Hepatocyte (in vitro differentiated cells): ENCODE data around the gene RICTOR. TPM values are rescaled to one million over a fixed set of nuclear protein-coding genes. Genes with fewer than 3 reads are reported as not detected.

ENCODE experiments used
- DNase-seq: peaks from one replicate; pipeline ENCODE4 v3.0.0-alpha.2; 2016; ENCODE audit warnings: low spot score
- H2AFZ ChIP-seq: fragments of 200-600 bp; sonication (generic); 2 replicates; pipeline ENCODE4 v1.6.0; 2016; ENCODE audit warnings: antibody characterized with exemption, mild to moderate bottlenecking
- H3K27ac ChIP-seq: fragments of 200-600 bp; sonication (generic); 2 replicates; pipeline ENCODE4 v1.5.1; 2016; ENCODE audit warnings: mild to moderate bottlenecking
- H3K27me3 ChIP-seq: fragments of 200-600 bp; sonication (generic); 2 replicates; pipeline ENCODE4 v1.6.1; 2016
- H3K36me3 ChIP-seq: fragments of 200-600 bp; sonication (generic); replicated peaks from 2 replicates; pipeline ENCODE4 v1.5.1; 2016; ENCODE audit warnings: low read depth; ENCODE audit not compliant: insufficient read depth
- H3K4me1 ChIP-seq: fragments of 200-600 bp; sonication (generic); 2 replicates; pipeline ENCODE4 v1.5.1; 2016; ENCODE audit warnings: mild to moderate bottlenecking, moderate library complexity; ENCODE audit not compliant: insufficient read depth
- H3K4me2 ChIP-seq: fragments of 200-600 bp; sonication (generic); 2 replicates; pipeline ENCODE4 v1.6.0; 2016
- H3K4me3 ChIP-seq: fragments of 200-600 bp; sonication (generic); 2 replicates; pipeline ENCODE4 v1.5.1; 2016; ENCODE audit warnings: mild to moderate bottlenecking
- H3K79me2 ChIP-seq: fragments of 200-600 bp; sonication (generic); 2 replicates; pipeline ENCODE4 v1.6.0; 2017; ENCODE audit warnings: mild to moderate bottlenecking
- H3K9me2 ChIP-seq: fragments of 200-600 bp; sonication (generic); replicated peaks from 2 replicates; pipeline ENCODE4 v1.6.0; 2017; ENCODE audit warnings: mild to moderate bottlenecking; ENCODE audit not compliant: insufficient read depth
- H3K9me3 ChIP-seq: fragments of 200-600 bp; sonication (generic); 2 replicates; pipeline ENCODE4 v1.5.1; 2016; ENCODE audit warnings: low read depth, mild to moderate bottlenecking
- H4K20me1 ChIP-seq: fragments of 200-600 bp; sonication (generic); 2 replicates; pipeline ENCODE4 v1.6.0; 2016; ENCODE audit warnings: mild to moderate bottlenecking; ENCODE audit not compliant: insufficient read depth, poor library complexity, severe bottlenecking
- EZH2 ChIP-seq: fragments of 200-600 bp; sonication (generic); IDR thresholded peaks from 2 replicates; pipeline ENCODE4 v1.6.1; 2016; ENCODE audit warnings: antibody characterized with exemption, mild to moderate bottlenecking, borderline replicate concordance
- EZH2phosphoT487 ChIP-seq: fragments of 200-600 bp; sonication (generic); IDR thresholded peaks from one replicate; pipeline ENCODE4 v1.6.1; 2018; ENCODE audit warnings: antibody characterized with exemption, mild to moderate bottlenecking, low read depth, moderate library complexity; ENCODE audit not compliant: unreplicated experiment, severe bottlenecking
- WGBS: methylation state at CpG from one replicate; pipeline ENCODE4 v1.1.6; 2016; ENCODE audit warnings: low lambda C conversion rate; ENCODE audit errors: missing lambda C conversion rate; 5-methylcytosine and 5-hydroxymethylcytosine counted together
- polyA plus RNA-seq: library from polyadenylated mRNA; unstranded; fragments of >200 nt; fragmentation: Nextera tagmentation; extraction: Ambion mirVana; gene quantifications from 2 replicates; pipeline ENCODE4 v1.2.1, GENCODE V29; 2016
- total RNA-seq: library from RNA; depleted of rRNA; stranded (reverse); fragments of >200 nt; gene quantifications from 2 replicates; pipeline ENCODE4 v1.2.3, GENCODE V29; 2014
- TF ChIP-seq, protein P1 (sequence below): fragments of 200-600 bp; sonication (generic); IDR thresholded peaks from 2 replicates; pipeline ENCODE4 v1.5.1; 2016; ENCODE audit warnings: antibody characterized with exemption, mild to moderate bottlenecking; ENCODE audit not compliant: poor library complexity

Gene RICTOR
- total and polyA plus RNA-seq, 2 experiments from 2014 or later = 8.5 to 29.1 TPM

DNA sequence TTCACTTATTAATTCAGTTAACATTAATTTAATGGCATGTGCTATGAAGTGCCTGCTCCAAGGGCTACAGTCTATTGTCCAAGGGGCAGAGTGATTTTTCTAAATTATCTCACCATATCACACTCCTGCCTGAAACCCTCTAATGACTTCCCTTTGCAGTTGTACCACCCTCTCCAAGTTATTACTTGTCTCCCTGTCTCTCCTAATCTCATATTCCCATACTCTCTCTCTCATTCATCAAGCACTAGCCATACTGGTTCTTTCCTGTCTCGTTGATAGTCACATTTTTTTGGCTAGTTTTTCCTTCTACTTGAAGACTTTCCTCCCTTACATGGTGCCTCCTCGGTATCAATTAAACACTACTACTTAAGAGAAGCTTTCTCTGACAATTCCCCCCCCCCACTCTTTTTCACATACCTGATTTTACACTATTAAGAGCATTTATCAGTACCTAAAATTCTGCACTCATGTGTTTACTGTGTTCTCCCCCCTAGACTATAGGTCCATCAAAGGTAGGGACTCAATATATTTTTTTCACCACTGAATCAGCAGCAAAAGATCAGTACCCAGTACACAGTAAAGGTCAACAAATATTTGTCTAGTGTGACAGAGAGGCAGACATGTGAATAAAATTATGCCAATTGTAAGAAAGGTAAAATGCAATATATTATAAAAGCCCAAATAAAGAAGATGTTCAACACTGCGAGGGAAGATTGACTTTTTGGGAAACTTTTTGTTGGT, 19.0 kb downstream of the RICTOR start:
- Histone ChIP-seq H3K4me3 (no peak overlapping the region), H3K27ac (no peak overlapping the region), H3K9me2 (no peaks in the 10 kb centered on the region), H2AFZ (no peak overlapping the region), H3K9me3 (no peaks in the 10 kb centered on the region), H3K4me1 (no peaks in the 10 kb centered on the region), H3K79me2 (peaks cover 95% of the 10 kb centered on the region), H3K27me3 (no peaks in the 10 kb centered on the region), H4K20me1 (no peaks in the 10 kb centered on the region), H3K4me2 (no peak overlapping the region), H3K36me3 (no peaks in the 10 kb centered on the region)
- no peak for DNase-seq
- no peak for TF ChIP-seq EZH2
- TF ChIP-seq, protein P1, sequence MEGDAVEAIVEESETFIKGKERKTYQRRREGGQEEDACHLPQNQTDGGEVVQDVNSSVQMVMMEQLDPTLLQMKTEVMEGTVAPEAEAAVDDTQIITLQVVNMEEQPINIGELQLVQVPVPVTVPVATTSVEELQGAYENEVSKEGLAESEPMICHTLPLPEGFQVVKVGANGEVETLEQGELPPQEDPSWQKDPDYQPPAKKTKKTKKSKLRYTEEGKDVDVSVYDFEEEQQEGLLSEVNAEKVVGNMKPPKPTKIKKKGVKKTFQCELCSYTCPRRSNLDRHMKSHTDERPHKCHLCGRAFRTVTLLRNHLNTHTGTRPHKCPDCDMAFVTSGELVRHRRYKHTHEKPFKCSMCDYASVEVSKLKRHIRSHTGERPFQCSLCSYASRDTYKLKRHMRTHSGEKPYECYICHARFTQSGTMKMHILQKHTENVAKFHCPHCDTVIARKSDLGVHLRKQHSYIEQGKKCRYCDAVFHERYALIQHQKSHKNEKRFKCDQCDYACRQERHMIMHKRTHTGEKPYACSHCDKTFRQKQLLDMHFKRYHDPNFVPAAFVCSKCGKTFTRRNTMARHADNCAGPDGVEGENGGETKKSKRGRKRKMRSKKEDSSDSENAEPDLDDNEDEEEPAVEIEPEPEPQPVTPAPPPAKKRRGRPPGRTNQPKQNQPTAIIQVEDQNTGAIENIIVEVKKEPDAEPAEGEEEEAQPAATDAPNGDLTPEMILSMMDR = no peak
- no peak for TF ChIP-seq EZH2phosphoT487
- WGBS = 86% methylated on average over 3 of the region's 3 CpGs

DNA sequence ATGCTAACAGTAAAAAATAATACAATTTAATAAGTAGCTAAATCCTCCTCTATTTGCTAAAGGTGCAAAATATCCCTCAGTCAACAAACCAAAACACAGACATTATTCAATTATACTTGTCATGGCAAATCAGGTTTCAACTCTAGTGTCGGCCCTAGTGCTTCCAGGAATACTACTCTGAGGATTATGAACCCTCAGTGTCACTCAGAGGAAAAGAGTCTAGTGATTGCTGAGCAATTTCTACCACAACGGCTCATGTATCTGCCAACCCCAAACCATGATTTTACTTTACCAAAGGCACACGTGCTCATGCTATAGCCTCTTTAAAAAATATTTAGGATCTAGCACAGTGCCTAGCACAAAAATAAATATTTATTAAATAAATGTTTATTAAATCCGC, 21.0 kb downstream of the RICTOR start:
- no peak for DNase-seq
- TF ChIP-seq EZH2phosphoT487 = no peak
- no peak for TF ChIP-seq EZH2
- TF ChIP-seq, protein P1 = no peak
- Histone ChIP-seq H3K36me3 (no peaks in the 10 kb centered on the region), H3K27ac (no peak overlapping the region), H3K9me2 (no peaks in the 10 kb centered on the region), H4K20me1 (no peaks in the 10 kb centered on the region), H2AFZ (no peak overlapping the region), H3K4me1 (no peaks in the 10 kb centered on the region), H3K27me3 (no peaks in the 10 kb centered on the region), H3K4me3 (no peak overlapping the region), H3K9me3 (no peaks in the 10 kb centered on the region), H3K4me2 (no peak overlapping the region), H3K79me2 (peaks cover 97% of the 10 kb centered on the region)
- WGBS = 90% methylated on average over 4 of the region's 4 CpGs

DNA sequence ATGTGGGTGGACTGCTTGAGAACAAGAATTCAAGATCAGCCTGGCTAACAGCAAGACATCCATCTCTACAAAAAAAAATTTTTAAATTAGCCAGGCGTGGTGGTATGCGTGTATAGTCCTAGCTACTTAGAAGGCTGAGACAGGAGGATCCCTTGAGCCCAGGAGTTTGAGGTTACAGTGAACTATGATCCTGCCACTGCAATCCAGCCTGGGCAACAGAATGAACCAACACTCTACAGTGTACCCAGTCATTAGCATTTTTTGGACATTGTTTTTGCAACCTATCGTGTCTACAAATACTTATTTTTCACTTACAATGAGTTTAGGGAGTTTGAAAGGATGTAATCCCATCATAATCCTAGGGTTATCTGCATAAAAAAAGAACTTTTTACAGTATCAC, 22.1 kb downstream of the RICTOR start:
- no peak overlapping the region for H3K4me2 ChIP-seq
- peaks cover 97% of the 10 kb centered on the region for H3K79me2 ChIP-seq
- TF ChIP-seq EZH2 = no peak
- TF ChIP-seq, protein P1 = no peak
- no peak for TF ChIP-seq EZH2phosphoT487
- no peaks in the 10 kb centered on the region for H3K27me3 ChIP-seq
- H3K27ac ChIP-seq = no peak overlapping the region
- no peaks in the 10 kb centered on the region for H3K4me1 ChIP-seq
- no peaks in the 10 kb centered on the region for H3K36me3 ChIP-seq
- no peaks in the 10 kb centered on the region for H3K9me2 ChIP-seq
- H3K4me3 ChIP-seq = no peak overlapping the region
- no peaks in the 10 kb centered on the region for H3K9me3 ChIP-seq
- H4K20me1 ChIP-seq = no peaks in the 10 kb centered on the region
- no peak overlapping the region for H2AFZ ChIP-seq
- DNase-seq = no peak
- 93% methylated on average over 3 of the region's 3 CpGs for WGBS

DNA sequence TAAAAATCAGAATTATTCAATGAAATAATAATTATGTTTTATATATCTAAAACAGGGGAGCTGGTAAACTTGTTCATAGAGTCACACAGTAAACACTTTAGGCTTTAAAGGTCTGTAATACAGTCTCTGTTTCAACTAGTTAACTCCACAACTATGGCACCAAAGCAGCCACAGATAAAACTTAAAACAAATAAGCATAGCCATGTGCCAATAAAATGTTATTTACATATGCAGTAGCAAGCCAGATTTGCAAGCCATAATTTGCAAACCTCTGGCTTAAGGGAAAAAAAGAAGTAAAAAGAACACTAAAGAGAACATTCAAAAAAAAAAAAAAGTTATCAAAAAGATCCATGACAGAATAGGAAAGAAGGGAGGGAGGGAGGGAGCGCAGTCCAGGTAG, 24.9 kb downstream of the RICTOR start:
- Histone ChIP-seq H3K27ac (no peak overlapping the region), H4K20me1 (peaks cover 5% of the 10 kb centered on the region), H3K9me3 (no peaks in the 10 kb centered on the region), H3K36me3 (no peaks in the 10 kb centered on the region), H2AFZ (no peak overlapping the region), H3K9me2 (no peaks in the 10 kb centered on the region), H3K79me2 (peaks cover 92% of the 10 kb centered on the region), H3K4me2 (no peak overlapping the region), H3K27me3 (no peaks in the 10 kb centered on the region), H3K4me1 (no peaks in the 10 kb centered on the region), H3K4me3 (no peak overlapping the region)
- DNase-seq = no peak
- WGBS = no CpG with 5 or more reads among the region's 1 CpG
- TF ChIP-seq, protein P1 = no peak
- no peak for TF ChIP-seq EZH2
- no peak for TF ChIP-seq EZH2phosphoT487
